ENCODE results near the gene KAZN. TPM values are rescaled to one million over a fixed set of nuclear protein-coding genes. Genes with fewer than 3 reads are reported as not detected.

KAZN gene
- total and polyA plus RNA-seq, 2 of the 8 experiments (the other 6 are each of a cell fraction or from before 2014, with no cell fraction given) = 3.7 to 11.8 TPM

DNA sequence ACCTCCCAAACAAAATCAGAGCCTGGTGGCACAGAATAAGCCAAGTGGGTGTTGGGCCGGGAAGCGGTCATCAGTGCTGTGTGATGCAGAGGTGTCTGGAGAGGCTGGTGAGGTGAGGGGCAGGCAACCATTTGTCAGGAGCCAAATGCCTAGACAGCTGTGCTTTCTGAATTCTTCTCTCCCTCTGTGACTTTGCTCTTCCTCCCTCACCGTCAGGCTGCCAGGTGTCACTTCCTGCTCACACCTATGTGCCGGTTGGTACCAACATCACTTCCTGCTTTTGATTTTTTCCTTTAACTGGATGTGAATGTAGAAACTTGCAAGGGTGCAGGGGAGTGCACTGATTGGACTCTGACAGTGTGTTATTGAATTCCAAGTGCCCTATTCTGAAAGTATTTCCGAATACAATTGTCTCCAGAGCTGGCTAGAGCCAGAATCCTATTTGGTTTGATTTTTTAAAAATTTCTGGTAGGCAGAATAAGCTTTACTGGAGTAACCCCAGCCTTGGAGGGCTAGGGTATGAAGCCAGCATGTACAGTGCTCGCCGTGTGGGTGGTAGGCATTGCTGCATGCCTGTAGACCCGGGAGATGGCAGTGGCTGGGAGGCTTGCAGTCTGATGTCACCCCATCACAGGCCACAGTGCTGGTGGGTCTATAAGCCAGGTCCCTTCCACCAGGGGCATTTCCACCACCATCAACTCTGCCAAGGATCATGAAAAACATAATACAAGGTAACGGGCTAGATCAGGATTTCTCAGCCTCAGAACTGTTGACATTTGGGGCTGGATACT is 210.9 kb downstream of the KAZN start:
- Histone ChIP-seq H2BK120ac (replicated peaks; ENCODE audit: low read depth, low read length) (no peak overlapping the region), H2AFZ (ENCODE audit: low read length) (no peak overlapping the region), H2BK12ac (ENCODE audit: low read depth, low read length) (no peak overlapping the region), H3K4ac (replicated peaks; ENCODE audit: insufficient read length, low read depth, low read length) (no peak overlapping the region), H2BK15ac (ENCODE audit: low read length) (no peak overlapping the region), H2BK5ac (ENCODE audit: low read depth, low read length) (no peak overlapping the region), H4K5ac (ENCODE audit: insufficient read length, low read depth, low read length) (no peak overlapping the region), H2BK20ac (ENCODE audit: low read length) (no peak overlapping the region), H4K20me1 (replicated peaks in 1 of 2; ENCODE audit: control insufficient read depth in 1 of 2, insufficient read depth in 2 of 2, low read length in 2 of 2) (no peaks in the 10 kb centered on the region), H3K18ac (ENCODE audit: extremely low read depth, low read length) (no peak overlapping the region), H3K4me1 (replicated peaks in 1 of 4; ENCODE audit: control insufficient read depth in 3 of 4, insufficient read depth in 4 of 4, low read length in 3 of 4) (peaks cover 0 to 3% (median 0%) of the 10 kb centered on the region in 4 experiments; a peak in 1 of 7 replicates), H3K56ac (replicated peaks; ENCODE audit: insufficient read length, low read depth, low read length) (no peak overlapping the region), H3K79me1 (ENCODE audit: low read depth, low read length) (no peaks in the 10 kb centered on the region; the same call in 1 of the 2 replicates), H3K79me2 (ENCODE audit: control insufficient read depth in 1 of 2, insufficient read depth in 2 of 2, low read length in 2 of 2) (no peaks in the 10 kb centered on the region), H3K4me2 (ENCODE audit: insufficient read depth in 1 of 2, low read depth in 2 of 2, low read length in 2 of 2) (no peak overlapping the region), H3K9me3 (ENCODE audit: insufficient read depth in 2 of 2, low read depth in 1 of 2, low read length in 1 of 2) (peaks cover 15 to 20% of the 10 kb centered on the region in 2 experiments), H4K91ac (replicated peaks; ENCODE audit: insufficient read length, low read length) (no peak overlapping the region), H3K36me3 (ENCODE audit: control insufficient read depth in 2 of 4, insufficient read depth in 4 of 4, low read length in 3 of 4) (no peaks in the 10 kb centered on the region), H3K4me3 (ENCODE audit: extremely low read depth in 1 of 4, insufficient read depth in 2 of 4, low read depth in 3 of 4, low read length in 4 of 4) (no peak overlapping the region), H3K23me2 (ENCODE audit: low read depth, low read length) (no peaks in the 10 kb centered on the region), H3K14ac (ENCODE audit: insufficient read length) (no peak overlapping the region), H4K8ac (ENCODE audit: extremely low read depth, insufficient read depth, low read length) (no peak overlapping the region), H3K23ac (ENCODE audit: insufficient read length) (no peak overlapping the region), H3K27ac (ENCODE audit: low read depth, low read length) (no peak overlapping the region), H2AK5ac (ENCODE audit: low read depth, low read length) (no peak overlapping the region), H3K9ac (replicated peaks in 1 of 4; ENCODE audit: extremely low read depth in 1 of 4, low read depth in 3 of 4, low read length in 3 of 4) (no peak overlapping the region), H3K27me3 (replicated peaks in 1 of 4; ENCODE audit: control insufficient read depth in 3 of 4, extremely low read depth in 1 of 4, insufficient read depth in 3 of 4, low read length in 3 of 4) (no peaks in the 10 kb centered on the region; a peak in 1 of 7 replicates)
- POLR2A ChIA-PET (ENCODE audit: partially characterized antibody) = interaction anchor here (0.6 kb wide), 2 partner anchors 10 to 164 kb away, joined by 3 read pairs; no protein-coding TSS in a partner anchor
- no peak for FAIRE-seq
- 93% methylated on average over 9 of the region's 9 CpGs; no CpG with 5 or more reads in 1 of the 2 experiments for WGBS, 2 experiments (ENCODE audit: extremely low coverage in 1 of 2, insufficient coverage in 1 of 2, insufficient read length in 1 of 2, insufficient replicate concordance in 2 of 2, low coverage in 1 of 2, low lambda C conversion rate in 2 of 2, missing lambda C conversion rate in 1 of 2)
- no peak for DNase-seq (ENCODE audit: low read depth in 1 of 2, low spot score in 2 of 2)
- CTCF ChIA-PET (ENCODE audit: partially characterized antibody) = no interaction called here
- TF ChIP-seq RBBP5 (IDR thresholded peaks at IDR 0.05; ENCODE audit: borderline replicate concordance, low read depth, low read length) (no peak), FOSL1 (IDR thresholded peaks at IDR 0.05; ENCODE audit: insufficient read depth, low read depth, low read length) (no peak)
